GM19452 (cell line): ENCODE results near the gene ANXA11.
"Not testable (repeated sequence)": the region's sequence is repeated elsewhere in the genome, so short reads cannot be mapped to it uniquely, and the experiment has no call there.

Source experiments
- ATAC-seq: cut with Tn5 transposase; IDR thresholded peaks from one replicate; pipeline ENCODE4 v1.9.1; 2021; ENCODE audit not compliant: unreplicated experiment

Gene ANXA11

GRCh38 chr10:80146918-80147317 lies 58.4 kb downstream of the ANXA11 start:
- ATAC-seq: no peak

GRCh38 chr10:80145406-80146308 lies 59.7 kb downstream of the ANXA11 start:
- ATAC-seq: not testable (repeated sequence)

DNA sequence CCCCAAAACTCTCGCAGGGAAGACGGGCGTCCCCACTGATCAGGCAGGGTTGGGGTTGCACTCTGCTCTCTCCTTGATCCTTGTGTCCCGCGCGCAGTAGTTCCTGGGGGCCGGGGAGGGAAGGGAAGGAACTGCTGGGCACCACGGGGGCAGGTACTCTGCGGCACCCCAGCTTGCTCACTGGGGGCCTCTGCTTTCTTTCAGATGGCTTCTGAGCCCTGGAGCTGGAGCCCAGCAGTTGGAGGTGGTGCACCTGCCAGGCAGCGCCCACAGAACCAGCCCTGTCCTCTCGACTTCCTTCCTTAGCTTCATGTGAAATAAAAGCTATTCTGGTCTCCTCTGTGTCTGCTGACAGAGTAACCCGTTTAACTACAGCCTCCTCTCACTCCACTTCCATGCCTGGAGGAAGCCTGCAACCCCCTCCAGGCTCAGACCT lies 60.6 kb downstream of the ANXA11 start:
- peak; percentile 33 for ATAC-seq

- peak; percentile 50 for ATAC-seq
Measured at GRCh38 chr10:80144067-80144695, 61.2 kb downstream of the ANXA11 start.

DNA sequence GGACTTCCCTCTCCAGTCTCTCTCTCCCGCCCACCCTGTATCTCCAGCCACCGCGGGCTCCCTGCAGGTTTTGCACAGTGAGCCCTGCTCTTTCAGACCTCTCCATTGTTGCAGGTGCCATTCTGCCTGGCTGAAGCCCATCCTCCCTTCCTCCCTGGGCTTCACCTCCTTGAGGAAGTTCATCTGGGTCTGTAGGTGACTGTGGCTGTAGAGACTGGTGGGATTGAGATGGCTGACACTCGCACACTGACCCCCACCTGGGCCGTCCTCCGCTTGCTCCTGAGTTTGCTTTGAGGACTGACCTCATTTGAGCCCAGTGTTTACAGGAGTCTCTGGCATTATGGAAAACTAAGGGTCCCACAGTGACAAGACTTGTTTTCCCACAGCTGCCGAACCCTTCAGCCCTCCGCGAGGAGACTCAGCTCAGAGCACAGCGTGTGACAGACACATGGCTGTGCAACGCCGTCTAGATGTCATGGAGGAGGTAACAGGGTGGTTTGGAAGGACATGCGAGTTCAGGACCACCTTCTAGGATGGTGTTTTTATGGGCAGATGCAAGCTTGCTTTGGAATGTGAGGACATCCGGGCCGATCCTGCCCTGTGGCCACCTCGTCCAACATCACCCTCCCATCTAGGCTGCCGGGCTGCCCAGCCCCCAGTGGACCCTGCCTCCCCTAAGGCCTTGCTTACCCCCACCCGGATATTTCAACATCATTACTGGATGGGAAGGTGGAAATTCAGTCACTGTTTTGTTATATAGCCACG lies 63.5 kb downstream of the ANXA11 start:
- no peak for ATAC-seq

GRCh38 chr10:80140251-80140650 lies 65.1 kb downstream of the ANXA11 start:
- no peak for ATAC-seq

GRCh38 chr10:80139265-80139664 lies 66.1 kb downstream of the ANXA11 start:
- no peak for ATAC-seq

DNA sequence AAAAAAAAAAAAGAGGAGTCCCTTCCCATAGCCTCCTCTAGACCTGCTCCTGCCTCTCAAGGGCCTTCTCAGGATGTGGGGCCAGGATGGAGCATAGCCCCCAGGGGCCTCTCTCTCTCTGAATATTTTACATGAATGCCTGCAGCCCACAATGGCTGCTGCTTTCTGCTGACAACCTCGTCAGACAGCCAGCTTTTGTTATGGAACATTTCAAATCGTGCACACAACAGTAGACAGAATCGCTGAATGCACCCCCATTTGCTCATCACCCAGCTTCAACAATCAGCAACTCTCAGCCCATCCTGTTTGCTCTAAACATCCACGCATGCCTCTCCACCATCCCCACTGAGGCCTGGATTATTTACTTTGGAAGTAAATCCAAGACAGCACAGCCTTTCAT lies 67.4 kb downstream of the ANXA11 start:
- ATAC-seq: no peak

GRCh38 chr10:80137031-80137862 lies 68.1 kb downstream of the ANXA11 start:
- no peak for ATAC-seq

DNA sequence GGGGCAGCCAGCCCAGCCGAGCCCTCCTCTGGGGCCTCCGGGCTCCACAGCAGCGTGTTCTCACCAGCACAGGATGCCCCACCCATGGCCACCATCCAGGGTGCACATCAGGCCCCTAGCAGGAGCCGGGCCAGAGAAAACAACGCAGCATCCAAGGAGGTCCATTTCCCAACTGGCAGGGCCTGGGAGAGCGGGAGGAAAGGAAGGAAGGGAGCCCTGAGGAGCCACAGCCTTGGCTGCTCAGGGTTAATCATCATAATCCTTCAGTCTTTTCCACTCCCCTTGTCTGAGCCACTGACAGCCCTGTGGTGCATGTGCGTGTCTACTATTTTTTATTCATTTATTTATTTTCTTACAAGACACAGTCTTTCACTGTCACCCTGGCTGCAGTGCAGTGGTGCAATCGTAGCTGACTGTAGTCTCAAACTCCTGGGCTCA lies 69.2 kb downstream of the ANXA11 start:
- no peak for ATAC-seq

GRCh38 chr10:80133687-80134086 lies 71.7 kb downstream of the ANXA11 start:
- ATAC-seq: not testable (repeated sequence)

DNA sequence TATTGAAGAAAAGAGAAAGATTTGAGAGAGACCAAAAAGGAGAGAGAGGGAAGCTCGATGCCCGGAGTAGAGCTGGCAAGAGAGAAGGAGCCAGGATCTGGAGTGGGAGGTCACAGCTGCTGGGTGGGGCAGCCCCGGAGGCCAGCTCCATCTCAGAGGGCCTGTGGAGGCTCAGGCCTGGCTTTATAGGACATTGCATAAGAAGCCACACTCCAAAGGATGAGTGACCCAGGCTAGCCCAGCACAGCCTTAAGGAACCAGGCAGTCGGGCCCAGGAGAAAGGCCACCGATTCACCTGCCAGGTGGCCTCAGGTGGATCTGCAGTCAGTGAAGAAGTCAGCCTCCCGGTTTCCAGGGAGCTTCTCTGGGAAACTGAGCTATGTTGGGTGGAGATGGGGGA lies 72.1 kb downstream of the ANXA11 start:
- no peak for ATAC-seq

DNA sequence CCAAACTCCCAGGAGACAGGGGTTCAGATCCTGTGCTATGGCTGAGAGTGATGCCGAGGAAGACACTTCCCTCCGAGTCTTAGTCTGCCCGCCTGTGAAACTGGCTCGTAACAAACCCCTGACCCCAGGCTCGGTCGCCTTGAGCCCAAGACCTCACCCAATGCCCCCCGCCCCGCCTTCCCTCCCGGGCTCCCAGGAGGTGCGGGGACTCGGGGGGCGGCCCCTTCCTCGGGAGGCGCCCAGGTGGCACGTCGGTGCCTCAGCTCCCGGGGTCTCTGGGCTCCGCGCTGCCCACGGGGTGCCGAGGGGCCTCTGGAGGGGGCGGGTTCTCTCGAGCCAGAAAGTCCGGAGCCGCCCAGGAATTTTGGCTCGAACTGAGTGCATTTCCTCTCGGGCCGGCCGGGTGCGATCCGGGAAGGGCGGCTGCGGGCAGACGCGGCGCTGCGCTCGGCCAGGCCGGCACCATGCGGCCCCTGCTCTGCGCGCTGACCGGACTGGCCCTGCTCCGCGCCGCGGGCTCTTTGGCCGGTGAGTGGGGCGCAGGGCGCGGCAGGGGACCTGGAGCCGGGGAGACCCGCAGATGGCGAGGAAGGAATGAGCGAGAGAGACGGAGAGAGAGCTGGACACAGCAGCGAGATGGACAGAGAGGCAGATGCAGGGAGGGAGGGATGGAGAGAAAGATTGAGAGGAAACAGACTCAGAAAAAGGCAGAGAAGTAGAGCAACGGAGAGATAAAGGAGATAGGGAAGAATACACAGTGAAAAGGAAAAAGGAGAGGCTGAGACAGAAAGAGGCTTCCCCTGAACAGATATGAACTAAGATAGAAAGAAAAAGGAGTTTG lies 72.8 kb downstream of the ANXA11 start, which contains the start of gene PLAC9:
PLAC9 (plus strand) TSS at position 432 of the 841 bp plus-strand sequence; CDS start at position 465, 33 bp downstream.
- no peak for ATAC-seq

DNA sequence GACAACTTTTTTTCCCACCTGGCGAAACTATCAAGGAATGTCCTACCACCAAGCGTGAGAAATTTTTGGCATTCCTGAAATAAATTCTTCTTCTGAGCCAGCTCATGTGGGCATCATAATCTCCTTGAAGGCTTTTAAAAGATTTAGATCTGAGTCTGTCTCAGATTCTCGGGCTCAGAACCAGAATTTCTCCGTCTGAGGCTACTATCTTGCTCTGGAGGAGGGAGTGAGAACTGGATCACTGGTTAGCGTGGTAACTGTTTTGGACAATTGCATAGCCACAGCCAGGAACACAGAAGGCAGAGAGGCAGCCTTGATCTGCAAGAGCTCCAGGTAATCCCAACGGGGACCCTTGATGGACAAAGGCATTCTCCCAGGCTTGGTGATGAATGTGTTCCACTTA lies 73.8 kb downstream of the ANXA11 start:
- no peak for ATAC-seq

DNA sequence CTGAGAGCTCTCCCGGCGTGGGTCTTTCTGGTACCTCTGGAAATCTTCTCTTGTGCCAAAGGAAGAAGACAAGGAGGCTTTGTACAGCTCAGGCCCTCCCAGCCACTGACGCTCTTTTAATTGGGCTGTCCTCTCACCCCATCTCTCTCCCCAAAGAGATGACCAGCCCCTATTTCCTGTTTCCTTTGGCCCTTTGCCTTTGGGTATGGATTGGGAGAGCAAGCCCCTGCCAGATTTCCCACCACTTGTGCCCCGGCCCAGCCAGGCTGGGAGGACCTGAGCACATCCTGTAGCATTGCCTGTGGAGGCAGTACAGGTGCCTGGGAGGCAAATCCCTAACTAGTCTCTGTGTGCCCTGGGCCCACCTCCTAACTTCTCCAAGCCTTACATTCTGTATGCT lies 78.5 kb downstream of the ANXA11 start:
- no peak for ATAC-seq

- ATAC-seq: no peak
Measured at GRCh38 chr10:80122746-80123145, 82.6 kb downstream of the ANXA11 start.

DNA sequence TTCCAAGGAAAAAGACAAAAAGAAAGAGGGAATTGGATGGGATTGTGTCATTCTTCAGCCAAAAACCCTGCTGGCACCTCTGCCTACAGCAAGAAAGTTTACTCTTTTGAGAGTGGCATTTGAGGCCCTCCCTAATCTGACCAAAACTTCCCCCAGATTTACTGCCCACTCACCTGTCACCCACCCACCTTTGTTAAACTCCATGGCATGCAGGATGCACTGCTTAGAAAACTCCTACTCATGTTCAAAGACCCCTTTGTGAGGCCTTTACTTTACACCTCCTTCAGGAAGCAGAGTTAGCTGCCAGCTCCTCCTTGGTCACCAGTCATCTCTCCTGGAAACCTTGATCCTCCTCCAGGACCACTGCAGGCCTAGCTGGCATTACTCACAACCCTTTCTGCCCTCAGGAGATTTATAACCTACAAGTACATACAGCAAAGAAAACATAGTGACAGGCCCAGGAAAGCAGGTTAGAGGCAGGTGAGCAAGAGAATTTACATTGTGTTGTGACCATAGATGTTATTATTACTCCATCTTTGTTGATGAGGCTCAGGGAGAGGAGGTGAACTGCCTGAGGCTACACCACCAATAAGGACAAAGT lies 83.1 kb downstream of the ANXA11 start:
- ATAC-seq: no peak

DNA sequence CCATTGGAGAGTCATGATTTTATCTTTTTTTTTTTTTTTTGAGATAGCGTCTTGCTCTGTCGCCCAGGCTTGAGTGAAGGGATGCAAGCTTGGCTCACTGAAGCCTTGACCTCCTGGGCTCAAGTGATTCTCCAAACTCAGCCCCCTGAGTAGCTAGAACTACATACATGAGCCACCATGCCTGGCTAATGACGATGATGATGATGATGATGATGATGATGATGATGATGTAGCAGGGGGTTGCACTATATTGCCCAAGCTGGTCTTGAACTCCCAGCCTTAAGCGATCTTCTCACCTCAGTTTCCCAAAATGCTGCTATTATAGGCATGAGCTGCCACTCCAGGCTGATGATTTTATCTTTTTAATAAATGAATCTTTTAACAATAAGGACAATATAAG lies 86.7 kb downstream of the ANXA11 start:
- no peak for ATAC-seq

DNA sequence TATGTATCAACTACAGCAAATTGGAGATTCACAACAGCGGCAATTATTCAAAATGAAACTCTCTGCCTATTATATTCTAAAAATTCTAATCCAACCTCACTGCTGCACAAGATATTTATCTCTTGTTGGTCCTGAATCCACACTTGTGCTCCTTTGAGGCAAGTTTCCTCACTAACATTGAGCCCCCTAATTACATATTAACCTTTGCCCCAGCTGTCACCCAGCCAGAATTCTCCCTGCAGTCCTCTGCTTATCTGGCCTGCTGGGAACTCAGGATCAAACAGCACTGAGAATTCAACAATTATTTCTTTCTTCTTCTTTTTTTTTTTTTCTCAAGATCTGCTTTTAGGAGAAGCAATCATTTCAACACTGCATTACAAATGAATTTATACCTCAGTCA lies 94.4 kb downstream of the ANXA11 start:
- no peak for ATAC-seq
